Loucy (cell line): ENCODE data around the gene CDY2A.
"Not testable (repeated sequence)": the region's sequence is repeated elsewhere in the genome, so short reads cannot be mapped to it uniquely, and the experiment has no call there.

Experiments used
- H2AFZ ChIP-seq: fragments of 200-600 bp; sonication (generic); 2 replicates; pipeline ENCODE4 v1.6.0; 2016; ENCODE audit warnings: antibody characterized with exemption, mild to moderate bottlenecking, low read length, moderate library complexity
- H3F3A ChIP-seq: fragments of 200-600 bp; 2 replicates; pipeline ENCODE4 v1.6.0; 2016; ENCODE audit warnings: antibody characterized with exemption, low read depth, mild to moderate bottlenecking
- H3K27me3 ChIP-seq: fragments of 200-600 bp; sonication (generic); 2 replicates; pipeline ENCODE4 v1.6.1; 2014; ENCODE audit warnings: low read length, mild to moderate bottlenecking; ENCODE audit not compliant: insufficient read depth, poor library complexity, severe bottlenecking
- H3K36me3 ChIP-seq: fragments of 200-600 bp; sonication (generic); 2 replicates; pipeline ENCODE4 v1.6.1; 2016; ENCODE audit warnings: low read length; ENCODE audit not compliant: insufficient read depth
- H3K4me1 ChIP-seq: fragments of 200-600 bp; sonication (generic); 2 replicates; pipeline ENCODE4 v1.5.1; 2014; ENCODE audit warnings: low read length, mild to moderate bottlenecking; ENCODE audit not compliant: insufficient read depth, poor library complexity, severe bottlenecking
- H3K4me2 ChIP-seq: fragments of 200-600 bp; sonication (generic); 2 replicates; pipeline ENCODE4 v1.6.0; 2014; ENCODE audit warnings: antibody characterized with exemption, low read length, low read depth, mild to moderate bottlenecking; ENCODE audit not compliant: poor library complexity, severe bottlenecking
- H3K4me3 ChIP-seq: fragments of 200-600 bp; sonication (generic); 2 replicates; pipeline ENCODE4 v1.5.1; 2014; ENCODE audit warnings: low read length, mild to moderate bottlenecking, mixed read lengths; ENCODE audit not compliant: poor library complexity, severe bottlenecking
- H3K79me2 ChIP-seq: fragments of 200-600 bp; sonication (generic); 2 replicates; pipeline ENCODE4 v1.6.1; 2014; ENCODE audit warnings: low read length; ENCODE audit not compliant: insufficient read depth
- H3K9ac ChIP-seq: fragments of 200-600 bp; sonication (generic); 2 replicates; pipeline ENCODE4 v1.6.0; 2014; ENCODE audit warnings: mild to moderate bottlenecking, low read depth, low read length, moderate library complexity; ENCODE audit not compliant: poor library complexity, severe bottlenecking
- H3K9me2 ChIP-seq: fragments of 200-600 bp; sonication (generic); replicated peaks from 2 replicates; pipeline ENCODE4 v1.6.1; 2016; ENCODE audit warnings: low read depth, low read length, mixed read lengths
- H3K9me3 ChIP-seq: fragments of 200-600 bp; sonication (generic); 2 replicates; pipeline ENCODE4 v1.6.1; 2014; ENCODE audit warnings: mild to moderate bottlenecking, antibody characterized with exemption, low read length, low read depth; ENCODE audit not compliant: insufficient read depth
- H4K20me1 ChIP-seq: fragments of 200-600 bp; sonication (generic); 2 replicates; pipeline ENCODE4 v1.6.0; 2014; ENCODE audit warnings: antibody characterized with exemption, low read length, mild to moderate bottlenecking; ENCODE audit not compliant: insufficient read depth, poor library complexity, severe bottlenecking

Gene CDY2A

GRCh38 chrY:18034864-18035263 is 9.3 kb downstream of the CDY2A start:
- not testable (repeated sequence) for H3F3A ChIP-seq, H3K9ac ChIP-seq, H3K79me2 ChIP-seq, H2AFZ ChIP-seq, H3K36me3 ChIP-seq, H3K4me3 ChIP-seq, H3K4me2 ChIP-seq, H3K9me2 ChIP-seq, H4K20me1 ChIP-seq, H3K9me3 ChIP-seq, H3K27me3 ChIP-seq, H3K4me1 ChIP-seq

- not testable (repeated sequence) for H3K9me2 ChIP-seq, H3F3A ChIP-seq, H3K4me3 ChIP-seq, H2AFZ ChIP-seq, H3K36me3 ChIP-seq, H4K20me1 ChIP-seq, H3K4me2 ChIP-seq, H3K4me1 ChIP-seq, H3K79me2 ChIP-seq, H3K27me3 ChIP-seq, H3K9ac ChIP-seq, H3K9me3 ChIP-seq
Observed at GRCh38 chrY:18044990-18045389, 19.4 kb downstream of the CDY2A start.

GRCh38 chrY:18048149-18049040 is 22.8 kb downstream of the CDY2A start:
- H3K36me3 ChIP-seq, H3K9me2 ChIP-seq, H3K27me3 ChIP-seq, H3K4me3 ChIP-seq, H3K9ac ChIP-seq, H3F3A ChIP-seq, H3K4me2 ChIP-seq, H3K79me2 ChIP-seq, H4K20me1 ChIP-seq, H3K9me3 ChIP-seq, H2AFZ ChIP-seq, H3K4me1 ChIP-seq: not testable (repeated sequence)

- not testable (repeated sequence) for H2AFZ ChIP-seq, H4K20me1 ChIP-seq, H3K36me3 ChIP-seq, H3K27me3 ChIP-seq, H3F3A ChIP-seq, H3K9me3 ChIP-seq, H3K9ac ChIP-seq, H3K4me3 ChIP-seq, H3K9me2 ChIP-seq, H3K4me2 ChIP-seq, H3K4me1 ChIP-seq, H3K79me2 ChIP-seq
Observed at GRCh38 chrY:18049061-18049460, 23.5 kb downstream of the CDY2A start.

- not testable (repeated sequence) for H4K20me1 ChIP-seq, H3K4me3 ChIP-seq, H3K9me2 ChIP-seq, H3K9ac ChIP-seq, H2AFZ ChIP-seq, H3K4me2 ChIP-seq, H3K9me3 ChIP-seq, H3K36me3 ChIP-seq, H3K79me2 ChIP-seq, H3F3A ChIP-seq, H3K27me3 ChIP-seq, H3K4me1 ChIP-seq
Observed at GRCh38 chrY:18056473-18056872, 30.9 kb downstream of the CDY2A start.

GRCh38 chrY:18073464-18073863 is 47.9 kb downstream of the CDY2A start:
- H3K36me3 ChIP-seq, H3K4me3 ChIP-seq, H2AFZ ChIP-seq, H3K4me1 ChIP-seq, H3K9ac ChIP-seq, H3F3A ChIP-seq, H3K9me2 ChIP-seq, H3K79me2 ChIP-seq, H3K9me3 ChIP-seq, H3K4me2 ChIP-seq, H3K27me3 ChIP-seq, H4K20me1 ChIP-seq: not testable (repeated sequence)
